ENCODE measurements around the gene GMFB. TPM values are rescaled to one million over a fixed set of nuclear protein-coding genes. Genes with fewer than 3 reads are reported as not detected.
A peak's percentile ranks its signal among the peaks of the same experiment; 100 is the strongest.

Gene GMFB
- polyA plus RNA-seq, 2 of the 4 experiments (the other 2 are of a cell fraction): 45.5 to 66.7 TPM

DNA sequence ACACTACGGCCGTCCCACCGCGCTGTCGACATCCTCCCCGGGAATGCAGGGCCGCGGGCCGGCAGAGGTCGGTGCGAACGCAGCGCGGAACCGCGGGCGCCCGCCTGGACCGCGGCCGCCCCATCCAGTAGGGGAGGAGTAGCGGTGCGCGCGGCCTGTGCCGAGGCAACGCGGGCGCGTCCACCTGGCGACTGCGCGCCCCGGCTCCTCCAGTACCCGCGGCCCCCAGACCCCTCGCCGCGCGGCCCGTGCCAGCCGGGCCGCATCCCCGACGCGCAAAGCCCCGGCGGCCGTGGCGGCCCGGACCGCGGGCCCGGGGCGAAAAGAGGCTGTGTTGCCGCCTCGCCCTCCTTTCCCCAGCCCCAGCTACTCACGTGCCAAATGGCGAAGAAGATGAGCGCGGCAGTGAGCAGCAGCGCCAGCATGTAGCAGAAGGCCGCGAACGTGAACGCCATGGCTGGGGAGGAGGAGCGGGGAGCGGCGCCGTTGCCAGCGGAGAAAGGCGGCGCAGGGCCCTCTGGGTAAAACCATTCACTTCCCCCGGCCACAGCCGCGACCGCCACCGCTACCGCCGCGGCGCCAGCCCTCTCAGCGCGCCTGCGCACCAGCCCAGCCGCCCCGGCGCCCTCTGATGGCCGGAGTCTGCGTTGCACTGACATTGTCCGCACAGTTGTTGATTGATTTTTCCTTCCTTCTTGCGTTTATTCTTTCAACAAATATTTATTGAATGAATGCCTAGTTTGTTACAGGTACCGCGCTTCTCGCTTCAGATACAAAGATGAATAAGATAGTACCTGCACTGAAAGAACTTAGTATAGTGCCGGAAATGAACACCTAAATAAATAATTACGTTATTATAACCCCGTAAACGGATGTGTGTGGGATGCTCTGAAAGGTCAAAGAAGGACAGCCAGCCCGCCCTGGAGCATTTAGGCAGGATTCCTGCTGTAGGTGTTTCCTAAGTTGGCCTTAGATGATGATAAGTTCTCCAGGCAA, 47.6 kb downstream of the GMFB start, which contains the start of gene CNIH1:
Gene CNIH1, minus strand, starts transcription at position 502 of the 996 bp plus-strand sequence. Its CDS starts 47 bp downstream, at position 455.
- peaks cover 36% of the 10 kb centered on the region for H3K4me1 ChIP-seq
- FAIRE-seq: no peak
- H3K9me3 ChIP-seq: no peaks in the 10 kb centered on the region
- peak within 1 kb of the TSS; percentile 78 for H3K4me3 ChIP-seq
- peak; percentile 88 to 94 for DNase-seq (ENCODE audit: low read depth in 1 of 2, low spot score in 1 of 2)
- H3K4me2 ChIP-seq: peak within 1 kb of the TSS; percentile 93
- H3K27ac ChIP-seq: peak within 1 kb of the TSS; percentile 94 to 98
- ChIA-PET CTCF (interaction anchor here (0.6 to 2.0 kb wide), 17 partner anchors 9 to 358 kb away, joined by 3 to 8 read pairs (median 4); partner anchors contain the start of gene GMFB), POLR2A (no interaction called here)
- ATAC-seq: peak; percentile 98 to 99
- 2% methylated on average over 60 of the region's 100 CpGs for WGBS (ENCODE audit: missing lambda C conversion rate)
- no peak; the same call in 1 of the 2 replicates for TF ChIP-seq BHLHE40 (IDR thresholded peaks at IDR 0.05; ENCODE audit: low read depth, low read length)
- TF ChIP-seq CHD2 (IDR thresholded peaks at IDR 0.05; ENCODE audit: low read length, partially characterized antibody): no peak
- no peak for TF ChIP-seq JUNB (IDR thresholded peaks at IDR 0.05)
- TF ChIP-seq, protein P1, sequence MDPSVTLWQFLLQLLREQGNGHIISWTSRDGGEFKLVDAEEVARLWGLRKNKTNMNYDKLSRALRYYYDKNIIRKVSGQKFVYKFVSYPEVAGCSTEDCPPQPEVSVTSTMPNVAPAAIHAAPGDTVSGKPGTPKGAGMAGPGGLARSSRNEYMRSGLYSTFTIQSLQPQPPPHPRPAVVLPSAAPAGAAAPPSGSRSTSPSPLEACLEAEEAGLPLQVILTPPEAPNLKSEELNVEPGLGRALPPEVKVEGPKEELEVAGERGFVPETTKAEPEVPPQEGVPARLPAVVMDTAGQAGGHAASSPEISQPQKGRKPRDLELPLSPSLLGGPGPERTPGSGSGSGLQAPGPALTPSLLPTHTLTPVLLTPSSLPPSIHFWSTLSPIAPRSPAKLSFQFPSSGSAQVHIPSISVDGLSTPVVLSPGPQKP (IDR thresholded peaks at IDR 0.05; ENCODE audit: low read depth, low read length): no peak
- no peak for TF ChIP-seq NR3C1 (IDR thresholded peaks at IDR 0.05)
- 0 out of 2 replicates have a peak, but pooled peaks have one; percentile 60 for TF ChIP-seq MAZ (IDR thresholded peaks at IDR 0.05; ENCODE audit: borderline replicate concordance, low read depth, low read length)
- TF ChIP-seq CEBPB (IDR thresholded peaks at IDR 0.05): no peak
- TF ChIP-seq MAFK (IDR thresholded peaks at IDR 0.05; ENCODE audit: partially characterized antibody): no peak
- no peak for TF ChIP-seq RCOR1 (IDR thresholded peaks at IDR 0.05; ENCODE audit: low read depth, low read length)
- TF ChIP-seq FOSL2 (IDR thresholded peaks at IDR 0.05): no peak
- peak; percentile 2; the same call in 1 of the 2 replicates for TF ChIP-seq FOSL2 (CRISPR knock-in tag; IDR thresholded peaks at IDR 0.05)
- peak; percentile 62; the same call in 1 of the 2 replicates for TF ChIP-seq HOXB5 (CRISPR knock-in tag; IDR thresholded peaks at IDR 0.05)
- TF ChIP-seq NPAS2 (CRISPR knock-in tag; IDR thresholded peaks at IDR 0.05; ENCODE audit: borderline replicate concordance): no peak
- TF ChIP-seq TFCP2L1 (CRISPR knock-in tag; IDR thresholded peaks at IDR 0.05): no peak
- TF ChIP-seq FOSB (CRISPR knock-in tag; IDR thresholded peaks at IDR 0.05): no peak
- TF ChIP-seq RFX5 (IDR thresholded peaks at IDR 0.05): no peak
- no peak for TF ChIP-seq HOXA7 (CRISPR knock-in tag; IDR thresholded peaks at IDR 0.05)
- TF ChIP-seq ZNF302 (CRISPR knock-in tag; IDR thresholded peaks at IDR 0.05): no peak
- 0 out of 2 replicates have a peak, but pooled peaks have one; percentile 36 for TF ChIP-seq HOXB13 (CRISPR knock-in tag; IDR thresholded peaks at IDR 0.05; ENCODE audit: low read depth)
- TF ChIP-seq EP300 (IDR thresholded peaks at IDR 0.05): no peak
- no peak for TF ChIP-seq POLR2AphosphoS2 (conservative IDR thresholded peaks at IDR 0.05; ENCODE audit: low read length)
- TF ChIP-seq CHD4 (IDR thresholded peaks at IDR 0.05; ENCODE audit: borderline replicate concordance): no peak
- peak; percentile 54 for TF ChIP-seq SMC3 (IDR thresholded peaks at IDR 0.05)
- TF ChIP-seq, protein P2, sequence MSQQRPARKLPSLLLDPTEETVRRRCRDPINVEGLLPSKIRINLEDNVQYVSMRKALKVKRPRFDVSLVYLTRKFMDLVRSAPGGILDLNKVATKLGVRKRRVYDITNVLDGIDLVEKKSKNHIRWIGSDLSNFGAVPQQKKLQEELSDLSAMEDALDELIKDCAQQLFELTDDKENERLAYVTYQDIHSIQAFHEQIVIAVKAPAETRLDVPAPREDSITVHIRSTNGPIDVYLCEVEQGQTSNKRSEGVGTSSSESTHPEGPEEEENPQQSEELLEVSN (IDR thresholded peaks at IDR 0.05; ENCODE audit: borderline replicate concordance, low read depth): no peak
- TF ChIP-seq JUN (IDR thresholded peaks at IDR 0.05): peak; percentile 56 to 94; a peak in 4 of 5 replicates
- TF ChIP-seq, protein P3, sequence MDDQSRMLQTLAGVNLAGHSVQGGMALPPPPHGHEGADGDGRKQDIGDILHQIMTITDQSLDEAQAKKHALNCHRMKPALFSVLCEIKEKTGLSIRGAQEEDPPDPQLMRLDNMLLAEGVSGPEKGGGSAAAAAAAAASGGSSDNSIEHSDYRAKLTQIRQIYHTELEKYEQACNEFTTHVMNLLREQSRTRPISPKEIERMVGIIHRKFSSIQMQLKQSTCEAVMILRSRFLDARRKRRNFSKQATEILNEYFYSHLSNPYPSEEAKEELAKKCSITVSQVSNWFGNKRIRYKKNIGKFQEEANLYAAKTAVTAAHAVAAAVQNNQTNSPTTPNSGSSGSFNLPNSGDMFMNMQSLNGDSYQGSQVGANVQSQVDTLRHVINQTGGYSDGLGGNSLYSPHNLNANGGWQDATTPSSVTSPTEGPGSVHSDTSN (IDR thresholded peaks at IDR 0.05): no peak
- no peak for TF ChIP-seq KDM1A (IDR thresholded peaks at IDR 0.05; ENCODE audit: low read depth)
- peak; percentile 92 for TF ChIP-seq POLR2A (IDR thresholded peaks at IDR 0.05; ENCODE audit: low read length)
- TF ChIP-seq, protein P4, sequence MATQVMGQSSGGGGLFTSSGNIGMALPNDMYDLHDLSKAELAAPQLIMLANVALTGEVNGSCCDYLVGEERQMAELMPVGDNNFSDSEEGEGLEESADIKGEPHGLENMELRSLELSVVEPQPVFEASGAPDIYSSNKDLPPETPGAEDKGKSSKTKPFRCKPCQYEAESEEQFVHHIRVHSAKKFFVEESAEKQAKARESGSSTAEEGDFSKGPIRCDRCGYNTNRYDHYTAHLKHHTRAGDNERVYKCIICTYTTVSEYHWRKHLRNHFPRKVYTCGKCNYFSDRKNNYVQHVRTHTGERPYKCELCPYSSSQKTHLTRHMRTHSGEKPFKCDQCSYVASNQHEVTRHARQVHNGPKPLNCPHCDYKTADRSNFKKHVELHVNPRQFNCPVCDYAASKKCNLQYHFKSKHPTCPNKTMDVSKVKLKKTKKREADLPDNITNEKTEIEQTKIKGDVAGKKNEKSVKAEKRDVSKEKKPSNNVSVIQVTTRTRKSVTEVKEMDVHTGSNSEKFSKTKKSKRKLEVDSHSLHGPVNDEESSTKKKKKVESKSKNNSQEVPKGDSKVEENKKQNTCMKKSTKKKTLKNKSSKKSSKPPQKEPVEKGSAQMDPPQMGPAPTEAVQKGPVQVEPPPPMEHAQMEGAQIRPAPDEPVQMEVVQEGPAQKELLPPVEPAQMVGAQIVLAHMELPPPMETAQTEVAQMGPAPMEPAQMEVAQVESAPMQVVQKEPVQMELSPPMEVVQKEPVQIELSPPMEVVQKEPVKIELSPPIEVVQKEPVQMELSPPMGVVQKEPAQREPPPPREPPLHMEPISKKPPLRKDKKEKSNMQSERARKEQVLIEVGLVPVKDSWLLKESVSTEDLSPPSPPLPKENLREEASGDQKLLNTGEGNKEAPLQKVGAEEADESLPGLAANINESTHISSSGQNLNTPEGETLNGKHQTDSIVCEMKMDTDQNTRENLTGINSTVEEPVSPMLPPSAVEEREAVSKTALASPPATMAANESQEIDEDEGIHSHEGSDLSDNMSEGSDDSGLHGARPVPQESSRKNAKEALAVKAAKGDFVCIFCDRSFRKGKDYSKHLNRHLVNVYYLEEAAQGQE (IDR thresholded peaks at IDR 0.05): no peak
- no peak; the same call in 1 of the 2 replicates for TF ChIP-seq MYC (IDR thresholded peaks at IDR 0.05; ENCODE audit: borderline replicate concordance, low read length)
- TF ChIP-seq, protein P5, sequence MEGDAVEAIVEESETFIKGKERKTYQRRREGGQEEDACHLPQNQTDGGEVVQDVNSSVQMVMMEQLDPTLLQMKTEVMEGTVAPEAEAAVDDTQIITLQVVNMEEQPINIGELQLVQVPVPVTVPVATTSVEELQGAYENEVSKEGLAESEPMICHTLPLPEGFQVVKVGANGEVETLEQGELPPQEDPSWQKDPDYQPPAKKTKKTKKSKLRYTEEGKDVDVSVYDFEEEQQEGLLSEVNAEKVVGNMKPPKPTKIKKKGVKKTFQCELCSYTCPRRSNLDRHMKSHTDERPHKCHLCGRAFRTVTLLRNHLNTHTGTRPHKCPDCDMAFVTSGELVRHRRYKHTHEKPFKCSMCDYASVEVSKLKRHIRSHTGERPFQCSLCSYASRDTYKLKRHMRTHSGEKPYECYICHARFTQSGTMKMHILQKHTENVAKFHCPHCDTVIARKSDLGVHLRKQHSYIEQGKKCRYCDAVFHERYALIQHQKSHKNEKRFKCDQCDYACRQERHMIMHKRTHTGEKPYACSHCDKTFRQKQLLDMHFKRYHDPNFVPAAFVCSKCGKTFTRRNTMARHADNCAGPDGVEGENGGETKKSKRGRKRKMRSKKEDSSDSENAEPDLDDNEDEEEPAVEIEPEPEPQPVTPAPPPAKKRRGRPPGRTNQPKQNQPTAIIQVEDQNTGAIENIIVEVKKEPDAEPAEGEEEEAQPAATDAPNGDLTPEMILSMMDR (IDR thresholded peaks at IDR 0.05): peak; percentile 84
- TF ChIP-seq, protein P6, sequence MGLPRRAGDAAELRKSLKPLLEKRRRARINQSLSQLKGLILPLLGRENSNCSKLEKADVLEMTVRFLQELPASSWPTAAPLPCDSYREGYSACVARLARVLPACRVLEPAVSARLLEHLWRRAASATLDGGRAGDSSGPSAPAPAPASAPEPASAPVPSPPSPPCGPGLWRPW (IDR thresholded peaks at IDR 0.05): no peak
- TF ChIP-seq GATA3 (IDR thresholded peaks at IDR 0.05; ENCODE audit: borderline replicate concordance): no peak

All from A549 (cell line).